ENCODE data around the gene R3HDML. TPM values are rescaled to one million over a fixed set of nuclear protein-coding genes. Genes with fewer than 3 reads are reported as not detected.

The R3HDML gene
- total and polyA plus RNA-seq, 2 of the 13 experiments (the other 11 are each of a cell fraction or from before 2014, with no cell fraction given) = not detected

- peak; percentile 95 for TF ChIP-seq RFXAP (CRISPR knock-in tag; IDR thresholded peaks at IDR 0.05; ENCODE audit: borderline replicate concordance)
- TF ChIP-seq PRMT3 (CRISPR knock-in tag; IDR thresholded peaks at IDR 0.05; ENCODE audit: borderline replicate concordance, low read depth) = peak; percentile 94; the same call in 1 of the 2 replicates
- TF ChIP-seq RAD21 (CRISPR knock-in tag; IDR thresholded peaks at IDR 0.05) = peak; percentile 100
- TF ChIP-seq NPAS2 (CRISPR knock-in tag; IDR thresholded peaks at IDR 0.05; ENCODE audit: borderline replicate concordance) = no peak
- peak; percentile 86; the same call in 1 of the 2 replicates for TF ChIP-seq ZHX2 (IDR thresholded peaks at IDR 0.05; ENCODE audit: low read depth)
- TF ChIP-seq ZHX2 (CRISPR knock-in tag; IDR thresholded peaks at IDR 0.05; ENCODE audit: borderline replicate concordance) = no peak
- TF ChIP-seq RERE (CRISPR knock-in tag; IDR thresholded peaks at IDR 0.05; ENCODE audit: low read depth) = peak; percentile 77
- no peak for TF ChIP-seq ZNF432 (CRISPR knock-in tag; IDR thresholded peaks at IDR 0.05; ENCODE audit: borderline replicate concordance)
- TF ChIP-seq ZBTB1 (CRISPR knock-in tag; IDR thresholded peaks at IDR 0.05; ENCODE audit: borderline replicate concordance) = peak; percentile 28; the same call in 1 of the 2 replicates
- 0 out of 2 replicates have a peak, but pooled peaks have one; percentile 89 for TF ChIP-seq ZNF337 (CRISPR knock-in tag; IDR thresholded peaks at IDR 0.05; ENCODE audit: borderline replicate concordance, low read depth)
- peak; percentile 90 for TF ChIP-seq GZF1 (CRISPR knock-in tag; IDR thresholded peaks at IDR 0.05)
Observed at GRCh38 chr20:44310664-44311639, 25.9 kb upstream of the R3HDML start, which contains the start of gene FITM2 (continued).

All from HepG2 (cell line).